K562 (cell line): Measurements from ENCODE around the gene CFAP90. TPM values are rescaled to one million over a fixed set of nuclear protein-coding genes. Genes with fewer than 3 reads are reported as not detected.

ENCODE experiments used
- ATAC-seq: fragments of 200-7000 bp; cut with Tn5 transposase; 3 replicates; pipeline ENCODE4 v1.9.1; 2020; ENCODE audit warnings: moderate library complexity
- BruUV-seq: library from RNA; stranded (reverse); fragments of 400-500 nt; replicated peaks from 2 replicates; lab custom pipeline; 2021; lab: Mats Ljungman, UMichigan
- CTCF ChIA-PET: fragments of 300-600 bp; formaldehyde crosslinking; extraction: SDS; loops from one replicate; lab custom pipeline; 2021; ENCODE audit warnings: low intra/inter-chr PET ratio; lab: Yijun Ruan, JAX
- POLR2A ChIA-PET: fragments of 300-600, 350-650 bp; sonication (Branson Sonifier 250); formaldehyde crosslinking; extraction: SDS; loops from one replicate; lab custom pipeline; 2021; ENCODE audit warnings: antibody characterized with exemption, inconsistent platforms; lab: Yijun Ruan, JAX
- DNase-seq, 4 experiments: peaks; one replicate each; pipeline versions ENCODE4 v3.0.0 to v3.0.0-alpha.2; 2011 to 2018; ENCODE audit warnings: low spot score in 3 of 4, mixed read lengths in 3 of 4; ENCODE audit errors: extremely low read depth in 1 of 4
- FAIRE-seq: peaks from 2 replicates; lab custom pipeline; 2011; peaks lifted over from hg19 to GRCh38; lab: Jason Lieb, UNC
- H2AFZ ChIP-seq: 2 replicates; pipeline ENCODE4 v1.6.0; 2011; ENCODE audit warnings: low read depth, low read length, control low read depth, inconsistent platforms
- H3K27ac ChIP-seq: fragments of 200-600 bp; 3 replicates; pipeline ENCODE4 v1.8.0; 2011; ENCODE audit warnings: low read depth, mild to moderate bottlenecking, control low read depth, inconsistent platforms, low read length, moderate library complexity, mixed read lengths; ENCODE audit errors: extremely low read depth
- H3K27me3 ChIP-seq, 2 experiments: fragments of 300-600 bp in 1 of 2; 2 replicates in 1 of 2; 3 replicates in 1 of 2; pipeline versions ENCODE4 v1.6.0 to v1.8.0; 2011; ENCODE audit warnings: inconsistent platforms in 2 of 2, low read length in 2 of 2, mild to moderate bottlenecking in 1 of 2, mixed read lengths in 1 of 2, moderate library complexity in 1 of 2; ENCODE audit not compliant: control insufficient read depth in 2 of 2, insufficient read depth in 2 of 2
- H3K36me3 ChIP-seq: fragments of 300-600 bp; 3 replicates; pipeline ENCODE4 v1.8.0; 2011; ENCODE audit warnings: mild to moderate bottlenecking, low read length, inconsistent platforms; ENCODE audit not compliant: control insufficient read depth, insufficient read depth
- H3K4me1 ChIP-seq, 2 experiments: fragments of 200-600 bp in 1 of 2; replicated peaks in 1 of 2; 2 replicates in 1 of 2; 3 replicates in 1 of 2; pipeline versions ENCODE4 v1.5.1 to v1.8.0; 2011; ENCODE audit warnings: inconsistent platforms in 2 of 2, low read length in 2 of 2, mild to moderate bottlenecking in 1 of 2, mixed read lengths in 1 of 2, moderate library complexity in 1 of 2; ENCODE audit not compliant: control insufficient read depth in 2 of 2, insufficient read depth in 2 of 2
- H3K4me2 ChIP-seq: 2 replicates; pipeline ENCODE4 v1.6.1; 2011; ENCODE audit warnings: low read length, control low read depth, inconsistent platforms, mixed read lengths; ENCODE audit not compliant: insufficient read depth
- H3K4me3 ChIP-seq: fragments of 200-600 bp; sonication (generic), shearing (Covaris generic); 2 replicates; pipeline ENCODE4 v1.5.1; 2016; ENCODE audit warnings: control low read depth, inconsistent platforms
- H3K79me2 ChIP-seq: fragments of 200-600 bp; 3 replicates; pipeline ENCODE4 v1.8.0; 2011; ENCODE audit warnings: low read length, inconsistent platforms; ENCODE audit not compliant: control insufficient read depth, insufficient read depth
- H3K9ac ChIP-seq, 2 experiments: 2 replicates each; pipeline versions ENCODE4 v1.6.0 to v1.6.1; 2011; ENCODE audit warnings: low read depth in 2 of 2, low read length in 2 of 2, control low read depth in 1 of 2, inconsistent platforms in 1 of 2, mild to moderate bottlenecking in 1 of 2, mixed read lengths in 1 of 2; ENCODE audit not compliant: insufficient read depth in 1 of 2
- H3K9me1 ChIP-seq: one replicate; pipeline ENCODE4 v1.6.0; 2011; ENCODE audit warnings: inconsistent platforms, mild to moderate bottlenecking, low read length, moderate library complexity; ENCODE audit not compliant: control insufficient read depth, insufficient read depth
- H3K9me3 ChIP-seq: replicated peaks from 2 replicates; pipeline ENCODE4 v1.5.1; 2011; ENCODE audit warnings: low read depth, low read length, inconsistent platforms; ENCODE audit not compliant: control insufficient read depth, insufficient read depth
- H4K20me1 ChIP-seq: replicated peaks from 2 replicates; pipeline ENCODE4 v1.6.1; 2011; ENCODE audit warnings: low read length, inconsistent platforms, mixed read lengths; ENCODE audit not compliant: control insufficient read depth, insufficient read depth
- CBFB ChIP-seq: sonication (generic); formaldehyde crosslinking; IDR thresholded peaks from 2 replicates; pipeline ENCODE4 v1.4.0; 2020; ENCODE audit warnings: mild to moderate bottlenecking, missing genetic modification reagents
- EP300 ChIP-seq: IDR thresholded peaks from 2 replicates; pipeline ENCODE4 v1.6.1; 2012; ENCODE audit warnings: low read length, improper control_type of control experiment
- FOSL1 ChIP-seq: fragments of 200-800 bp; sonication (Bioruptor generic); conservative IDR thresholded peaks from 2 replicates; pipeline ENCODE4 v1.6.1; 2016; ENCODE audit warnings: missing genetic modification characterization, missing compliant biosample characterization
- GTF2F1 ChIP-seq: IDR thresholded peaks from 2 replicates; pipeline ENCODE4 v1.6.1; 2011; ENCODE audit warnings: low read depth, low read length, improper control_type of control experiment
- HNRNPUL1 ChIP-seq: fragments of 200-400 bp; formaldehyde crosslinking; IDR thresholded peaks from 2 replicates; pipeline ENCODE4 v1.6.1; 2017; ENCODE audit warnings: low read length
- POLR2G ChIP-seq: fragments of 200-400 bp; formaldehyde crosslinking; IDR thresholded peaks from 2 replicates; pipeline ENCODE4 v1.6.1; 2017; ENCODE audit warnings: low read depth, mild to moderate bottlenecking, antibody characterized with exemption, low read length, moderate library complexity
- SRSF1 ChIP-seq: fragments of 200-400 bp; formaldehyde crosslinking; IDR thresholded peaks from 2 replicates; pipeline ENCODE4 v1.6.1; 2017; ENCODE audit warnings: mild to moderate bottlenecking, low read depth, low read length, moderate library complexity
- ZFP36 ChIP-seq: fragments of 150-350 bp; IDR thresholded peaks from 2 replicates; pipeline ENCODE4 v1.6.1; 2018; ENCODE audit warnings: low read length, low read depth; ENCODE audit not compliant: partially characterized antibody
- ZNF212 ChIP-seq: fragments of 450-650 bp; formaldehyde crosslinking; IDR thresholded peaks from 2 replicates; pipeline ENCODE4 v1.4.0; 2020; ENCODE audit warnings: mild to moderate bottlenecking
- ZNF57 ChIP-seq: fragments of 450-650 bp; formaldehyde crosslinking; IDR thresholded peaks from 2 replicates; pipeline ENCODE4 v1.4.0; 2020; ENCODE audit warnings: mild to moderate bottlenecking, moderate library complexity
- ZNF707 ChIP-seq: fragments of 250-450 bp; sonication (Bioruptor Pico); conservative IDR thresholded peaks from 2 replicates; pipeline ENCODE4 v1.8.0; 2022; ENCODE audit warnings: inconsistent platforms, mild to moderate bottlenecking, moderate library complexity
- WGBS: fragments of 100-300 bp; shearing (Covaris generic); methylation state at CpG from one replicate; pipeline ENCODE4 v1.1.6; 2016; ENCODE audit warnings: low coverage, mixed read lengths; ENCODE audit not compliant: insufficient coverage; ENCODE audit errors: missing lambda C conversion rate; 5-methylcytosine and 5-hydroxymethylcytosine counted together
- in situ Hi-C: fragments of 300-500 bp; cut with MboI; formaldehyde crosslinking; loops from 4 replicates; pipeline ENCODE4 v1.15.0; 2018; ENCODE audit warnings: inconsistent platforms, mixed read lengths
- intact Hi-C: fragments of 100-400 bp; cut with micrococcal nuclease; formaldehyde crosslinking; loops from 2 replicates; pipeline ENCODE4 v1.14.2; 2022
- polyA plus RNA-seq, 8 experiments: library from polyadenylated mRNA; depleted of rRNA in 4 of 8; stranded (reverse) in 5 of 8; unstranded in 3 of 8; fragments of >200 nt; fragmentation: Nextera tagmentation in 2 of 8; fragmentation: Illumina TruSeq in 1 of 8; extraction: Ambion mirVana in 2 of 8; extraction: Trizol in 1 of 8; gene quantifications; 2 replicates each; pipeline versions ENCODE4 v1.2.1 to v1.2.3, GENCODE V29; 2011 to 2014; ENCODE audit warnings: inconsistent platforms in 1 of 8, missing spikeins in 1 of 8
- total RNA-seq, 7 experiments: library from RNA; depleted of rRNA in 6 of 7; stranded (reverse); fragments of >200 nt in 6 of 7; fragmentation: Illumina TruSeq in 2 of 7; extraction: Trizol in 2 of 7; gene quantifications; 2 replicates each; pipeline versions ENCODE4 v1.2.1 to v1.2.3, GENCODE V29; 2011 to 2021; ENCODE audit warnings: low replicate concordance in 1 of 7
- TF ChIP-seq, protein P1 (sequence below): fragments of 250-450 bp; sonication (Bioruptor Pico); IDR thresholded peaks from 2 replicates; pipeline ENCODE4 v1.4.0; 2020; ENCODE audit warnings: mild to moderate bottlenecking, moderate library complexity, borderline replicate concordance
- TF ChIP-seq, protein P2 (sequence below): fragments of 450-650 bp; IDR thresholded peaks from one replicate; pipeline ENCODE4 v1.6.1; 2018; ENCODE audit warnings: mild to moderate bottlenecking, moderate library complexity; ENCODE audit not compliant: partially characterized antibody
- TF ChIP-seq, protein P3 (sequence below): sonication (generic); IDR thresholded peaks from 2 replicates; pipeline ENCODE4 v1.6.1; 2016
- TF ChIP-seq, protein P4 (sequence below): fragments of 250-450 bp; sonication (Bioruptor Pico); IDR thresholded peaks from 2 replicates; pipeline ENCODE4 v1.4.0; 2020; ENCODE audit warnings: mild to moderate bottlenecking, moderate library complexity

The CFAP90 gene
- total and polyA plus RNA-seq, 9 of the 15 experiments (the other 6 are each of a cell fraction or from before 2014, with no cell fraction given): not detected

DNA sequence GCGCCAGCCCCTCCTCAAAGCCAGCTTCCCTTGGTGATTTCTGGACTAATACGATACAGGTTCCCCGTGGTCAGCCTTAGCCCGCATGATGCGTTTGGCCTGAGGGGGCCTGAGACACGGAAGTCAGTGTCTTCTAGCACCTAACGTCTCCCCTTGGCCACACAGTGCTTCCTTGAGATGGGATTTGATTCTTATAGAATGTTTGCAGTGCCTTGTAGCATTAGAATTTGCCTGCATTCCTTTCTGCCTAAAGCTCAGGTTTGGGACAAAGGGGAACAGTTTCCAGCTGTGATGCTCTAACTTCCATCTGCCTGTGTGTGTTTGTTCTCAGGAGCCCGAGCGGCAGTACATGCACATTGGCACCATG, 34.4 kb downstream of the CFAP90 start:
- Histone ChIP-seq H3K9ac (no peak overlapping the region), H3K4me3 (no peak overlapping the region), H4K20me1 (no peaks in the 10 kb centered on the region), H3K27ac (no peak overlapping the region), H3K4me1 (peaks cover 2 to 4% of the 10 kb centered on the region in 2 experiments; a peak in 1 of 5 replicates), H3K9me3 (no peaks in the 10 kb centered on the region), H2AFZ (no peak overlapping the region), H3K79me2 (no peaks in the 10 kb centered on the region), H3K27me3 (peaks cover 18 to 42% of the 10 kb centered on the region in 2 experiments), H3K9me1 (no peaks in the 10 kb centered on the region), H3K36me3 (no peaks in the 10 kb centered on the region), H3K4me2 (no peak overlapping the region)
- peak; percentile 29 for ATAC-seq
- ChIA-PET POLR2A (interaction anchor here (0.7 kb wide), 1 partner anchor 881 kb away, joined by 3 read pairs; no protein-coding TSS in a partner anchor), CTCF (interaction anchor here (2.1 kb wide), 1 partner anchor 555 kb away, joined by 7 read pairs; no protein-coding TSS in a partner anchor)
- WGBS: 23% methylated on average over 9 of the region's 9 CpGs
- BruUV-seq: no TSS peak
- no peak for DNase-seq
- in situ Hi-C loops: no loop called here
- FAIRE-seq: no peak
- intact Hi-C loops: loop anchor here (1.0 to 5.0 kb wide), 4 partner anchors 41 to 1049 kb away; no protein-coding TSS in a partner anchor
- TF ChIP-seq, protein P1, sequence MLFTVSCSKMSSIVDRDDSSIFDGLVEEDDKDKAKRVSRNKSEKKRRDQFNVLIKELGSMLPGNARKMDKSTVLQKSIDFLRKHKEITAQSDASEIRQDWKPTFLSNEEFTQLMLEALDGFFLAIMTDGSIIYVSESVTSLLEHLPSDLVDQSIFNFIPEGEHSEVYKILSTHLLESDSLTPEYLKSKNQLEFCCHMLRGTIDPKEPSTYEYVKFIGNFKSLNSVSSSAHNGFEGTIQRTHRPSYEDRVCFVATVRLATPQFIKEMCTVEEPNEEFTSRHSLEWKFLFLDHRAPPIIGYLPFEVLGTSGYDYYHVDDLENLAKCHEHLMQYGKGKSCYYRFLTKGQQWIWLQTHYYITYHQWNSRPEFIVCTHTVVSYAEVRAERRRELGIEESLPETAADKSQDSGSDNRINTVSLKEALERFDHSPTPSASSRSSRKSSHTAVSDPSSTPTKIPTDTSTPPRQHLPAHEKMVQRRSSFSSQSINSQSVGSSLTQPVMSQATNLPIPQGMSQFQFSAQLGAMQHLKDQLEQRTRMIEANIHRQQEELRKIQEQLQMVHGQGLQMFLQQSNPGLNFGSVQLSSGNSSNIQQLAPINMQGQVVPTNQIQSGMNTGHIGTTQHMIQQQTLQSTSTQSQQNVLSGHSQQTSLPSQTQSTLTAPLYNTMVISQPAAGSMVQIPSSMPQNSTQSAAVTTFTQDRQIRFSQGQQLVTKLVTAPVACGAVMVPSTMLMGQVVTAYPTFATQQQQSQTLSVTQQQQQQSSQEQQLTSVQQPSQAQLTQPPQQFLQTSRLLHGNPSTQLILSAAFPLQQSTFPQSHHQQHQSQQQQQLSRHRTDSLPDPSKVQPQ (CRISPR knock-in tag): no peak
- TF ChIP-seq GTF2F1: no peak
- TF ChIP-seq, protein P2, sequence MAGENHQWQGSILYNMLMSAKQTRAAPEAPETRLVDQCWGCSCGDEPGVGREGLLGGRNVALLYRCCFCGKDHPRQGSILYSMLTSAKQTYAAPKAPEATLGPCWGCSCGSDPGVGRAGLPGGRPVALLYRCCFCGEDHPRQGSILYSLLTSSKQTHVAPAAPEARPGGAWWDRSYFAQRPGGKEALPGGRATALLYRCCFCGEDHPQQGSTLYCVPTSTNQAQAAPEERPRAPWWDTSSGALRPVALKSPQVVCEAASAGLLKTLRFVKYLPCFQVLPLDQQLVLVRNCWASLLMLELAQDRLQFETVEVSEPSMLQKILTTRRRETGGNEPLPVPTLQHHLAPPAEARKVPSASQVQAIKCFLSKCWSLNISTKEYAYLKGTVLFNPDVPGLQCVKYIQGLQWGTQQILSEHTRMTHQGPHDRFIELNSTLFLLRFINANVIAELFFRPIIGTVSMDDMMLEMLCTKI: no peak
- TF ChIP-seq, protein P3, sequence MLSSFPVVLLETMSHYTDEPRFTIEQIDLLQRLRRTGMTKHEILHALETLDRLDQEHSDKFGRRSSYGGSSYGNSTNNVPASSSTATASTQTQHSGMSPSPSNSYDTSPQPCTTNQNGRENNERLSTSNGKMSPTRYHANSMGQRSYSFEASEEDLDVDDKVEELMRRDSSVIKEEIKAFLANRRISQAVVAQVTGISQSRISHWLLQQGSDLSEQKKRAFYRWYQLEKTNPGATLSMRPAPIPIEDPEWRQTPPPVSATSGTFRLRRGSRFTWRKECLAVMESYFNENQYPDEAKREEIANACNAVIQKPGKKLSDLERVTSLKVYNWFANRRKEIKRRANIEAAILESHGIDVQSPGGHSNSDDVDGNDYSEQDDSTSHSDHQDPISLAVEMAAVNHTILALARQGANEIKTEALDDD: no peak
- no peak for TF ChIP-seq POLR2G
- TF ChIP-seq ZNF212: no peak
- no peak for TF ChIP-seq HNRNPUL1
- no peak for TF ChIP-seq EP300
- TF ChIP-seq ZNF707 (CRISPR knock-in tag): no peak
- TF ChIP-seq FOSL1 (tag): no peak
- TF ChIP-seq, protein P4, sequence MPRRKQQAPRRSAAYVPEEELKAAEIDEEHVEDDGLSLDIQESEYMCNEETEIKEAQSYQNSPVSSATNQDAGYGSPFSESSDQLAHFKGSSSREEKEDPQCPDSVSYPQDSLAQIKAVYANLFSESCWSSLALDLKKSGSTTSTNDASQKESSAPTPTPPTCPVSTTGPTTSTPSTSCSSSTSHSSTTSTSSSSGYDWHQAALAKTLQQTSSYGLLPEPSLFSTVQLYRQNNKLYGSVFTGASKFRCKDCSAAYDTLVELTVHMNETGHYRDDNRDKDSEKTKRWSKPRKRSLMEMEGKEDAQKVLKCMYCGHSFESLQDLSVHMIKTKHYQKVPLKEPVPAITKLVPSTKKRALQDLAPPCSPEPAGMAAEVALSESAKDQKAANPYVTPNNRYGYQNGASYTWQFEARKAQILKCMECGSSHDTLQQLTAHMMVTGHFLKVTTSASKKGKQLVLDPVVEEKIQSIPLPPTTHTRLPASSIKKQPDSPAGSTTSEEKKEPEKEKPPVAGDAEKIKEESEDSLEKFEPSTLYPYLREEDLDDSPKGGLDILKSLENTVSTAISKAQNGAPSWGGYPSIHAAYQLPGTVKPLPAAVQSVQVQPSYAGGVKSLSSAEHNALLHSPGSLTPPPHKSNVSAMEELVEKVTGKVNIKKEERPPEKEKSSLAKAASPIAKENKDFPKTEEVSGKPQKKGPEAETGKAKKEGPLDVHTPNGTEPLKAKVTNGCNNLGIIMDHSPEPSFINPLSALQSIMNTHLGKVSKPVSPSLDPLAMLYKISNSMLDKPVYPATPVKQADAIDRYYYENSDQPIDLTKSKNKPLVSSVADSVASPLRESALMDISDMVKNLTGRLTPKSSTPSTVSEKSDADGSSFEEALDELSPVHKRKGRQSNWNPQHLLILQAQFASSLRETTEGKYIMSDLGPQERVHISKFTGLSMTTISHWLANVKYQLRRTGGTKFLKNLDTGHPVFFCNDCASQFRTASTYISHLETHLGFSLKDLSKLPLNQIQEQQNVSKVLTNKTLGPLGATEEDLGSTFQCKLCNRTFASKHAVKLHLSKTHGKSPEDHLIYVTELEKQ (CRISPR knock-in tag): no peak
- no peak for TF ChIP-seq ZFP36
- no peak for TF ChIP-seq CBFB
- TF ChIP-seq SRSF1: no peak
- no peak for TF ChIP-seq ZNF57 (CRISPR knock-in tag)
